GM20000 (cell line): Measurements from ENCODE around the gene CORO2B.

ENCODE experiments used
- DNase-seq: peaks from one replicate; pipeline ENCODE4 v3.0.0; 2012; ENCODE audit warnings: low spot score
- TF ChIP-seq, protein P1 (sequence below): IDR thresholded peaks from 2 replicates; pipeline ENCODE4 v1.5.1; 2012; ENCODE audit warnings: mild to moderate bottlenecking, control low read depth; ENCODE audit errors: extremely low read depth, missing control alignments

Gene CORO2B

GRCh38 chr15:68550498-68551295, 28.1 kb upstream of the CORO2B start:
- peak; percentile 70 for DNase-seq
- TF ChIP-seq, protein P1, sequence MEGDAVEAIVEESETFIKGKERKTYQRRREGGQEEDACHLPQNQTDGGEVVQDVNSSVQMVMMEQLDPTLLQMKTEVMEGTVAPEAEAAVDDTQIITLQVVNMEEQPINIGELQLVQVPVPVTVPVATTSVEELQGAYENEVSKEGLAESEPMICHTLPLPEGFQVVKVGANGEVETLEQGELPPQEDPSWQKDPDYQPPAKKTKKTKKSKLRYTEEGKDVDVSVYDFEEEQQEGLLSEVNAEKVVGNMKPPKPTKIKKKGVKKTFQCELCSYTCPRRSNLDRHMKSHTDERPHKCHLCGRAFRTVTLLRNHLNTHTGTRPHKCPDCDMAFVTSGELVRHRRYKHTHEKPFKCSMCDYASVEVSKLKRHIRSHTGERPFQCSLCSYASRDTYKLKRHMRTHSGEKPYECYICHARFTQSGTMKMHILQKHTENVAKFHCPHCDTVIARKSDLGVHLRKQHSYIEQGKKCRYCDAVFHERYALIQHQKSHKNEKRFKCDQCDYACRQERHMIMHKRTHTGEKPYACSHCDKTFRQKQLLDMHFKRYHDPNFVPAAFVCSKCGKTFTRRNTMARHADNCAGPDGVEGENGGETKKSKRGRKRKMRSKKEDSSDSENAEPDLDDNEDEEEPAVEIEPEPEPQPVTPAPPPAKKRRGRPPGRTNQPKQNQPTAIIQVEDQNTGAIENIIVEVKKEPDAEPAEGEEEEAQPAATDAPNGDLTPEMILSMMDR, result peak; percentile 71

- no peak for DNase-seq
- TF ChIP-seq, protein P1, result no peak
Observed at GRCh38 chr15:68551296-68551635, 27.5 kb upstream of the CORO2B start.

- TF ChIP-seq, protein P1, result no peak
- no peak for DNase-seq
Observed at GRCh38 chr15:68552344-68552743, 26.4 kb upstream of the CORO2B start.

- TF ChIP-seq, protein P1, result no peak
Observed at GRCh38 chr15:68552773-68553172, 26.0 kb upstream of the CORO2B start.

DNA sequence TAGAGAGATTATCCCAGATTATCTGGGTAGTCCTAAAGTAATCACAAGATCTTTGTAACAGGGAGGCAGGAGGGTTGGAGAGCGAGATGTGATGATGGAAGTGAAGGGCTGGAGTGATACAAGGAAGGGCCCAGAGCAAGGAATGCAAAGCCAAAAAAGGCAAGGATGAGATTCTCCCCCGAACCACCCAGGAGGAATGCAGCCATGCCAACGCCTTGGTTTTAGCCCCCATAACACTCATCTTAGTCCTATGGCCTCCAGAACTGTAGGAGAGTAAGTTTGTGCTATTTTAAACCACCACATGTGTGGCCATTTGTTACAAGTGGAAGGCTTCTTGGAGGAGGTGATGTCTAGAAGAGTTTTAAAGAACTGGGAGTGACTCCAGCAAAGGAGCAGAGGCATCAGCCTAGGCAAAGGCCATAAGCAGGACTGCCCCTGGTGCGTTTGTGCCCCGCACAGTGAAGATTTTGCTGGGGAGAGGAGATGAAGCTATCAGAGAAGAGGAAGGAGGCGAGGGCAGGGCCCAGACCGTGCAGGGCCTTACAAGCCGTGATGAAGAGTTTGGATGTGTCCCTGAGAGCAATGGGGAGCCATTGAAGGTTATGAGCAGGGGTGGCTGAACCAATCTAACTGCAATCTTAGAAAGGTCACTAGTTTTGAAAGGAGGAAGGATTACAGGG, 25.3 kb upstream of the CORO2B start:
- TF ChIP-seq, protein P1, result no peak

More at GRCh38 chr15:68552773-68553172, 26.0 kb upstream of the CORO2B start:
- DNase-seq, result no peak

DNA sequence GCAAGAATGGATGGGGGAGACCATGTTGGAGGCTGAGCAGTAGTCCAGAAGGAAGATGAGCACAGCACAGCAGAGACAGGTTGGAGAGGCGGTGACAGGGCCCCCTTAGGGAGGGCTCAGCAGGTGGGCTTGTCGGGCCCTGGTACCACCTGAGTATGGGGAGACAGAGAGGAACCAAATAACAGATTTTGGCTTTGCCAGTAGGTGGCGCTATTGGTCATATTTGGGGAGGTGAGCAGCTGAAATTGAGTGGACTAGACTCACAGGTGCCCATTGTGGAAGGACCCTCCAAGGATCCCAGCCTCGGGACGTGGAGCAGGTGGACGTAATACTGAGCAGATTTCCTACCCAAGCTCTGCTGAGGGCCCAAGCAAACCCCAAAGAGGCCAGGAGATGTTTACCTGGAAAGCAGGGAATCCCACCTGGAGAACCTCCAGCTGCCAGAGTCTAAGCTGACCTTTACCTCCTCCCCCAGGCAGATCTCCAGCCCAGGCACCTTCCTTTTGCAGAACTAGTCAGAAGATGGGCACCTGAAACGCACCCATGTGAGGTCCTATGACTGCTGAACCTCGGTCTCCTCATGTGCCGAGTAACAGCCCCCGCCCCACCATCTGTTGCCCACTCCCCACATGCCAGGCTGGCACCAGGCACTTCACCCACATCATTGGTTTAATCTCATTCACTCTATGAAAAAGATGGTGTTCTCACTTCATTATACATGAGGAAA, 24.6 kb upstream of the CORO2B start:
- TF ChIP-seq, protein P1, result peak; percentile 65
- DNase-seq, result peak; percentile 60

More for the DNA sequence above, 25.3 kb upstream of the CORO2B start:
- no peak for DNase-seq
